BJ (cell line): ENCODE data around the gene CRHR1. TPM values are rescaled to one million over a fixed set of nuclear protein-coding genes. Genes with fewer than 3 reads are reported as not detected.

Experiments
- CTCF ChIA-PET: fragments of 350-600 bp; formaldehyde crosslinking; extraction: SDS; loops from one replicate; lab custom pipeline; 2021; ENCODE audit warnings: antibody characterized with exemption, inconsistent platforms; lab: Yijun Ruan, JAX
- POLR2A ChIA-PET: fragments of 300-600 bp; sonication (Branson Sonifier 250); formaldehyde crosslinking; extraction: SDS; loops from one replicate; lab custom pipeline; 2021; ENCODE audit warnings: antibody characterized with exemption; lab: Charles Lee
- DNase-seq: peaks from one replicate; pipeline ENCODE4 v3.0.0-alpha.2; 2011; ENCODE audit warnings: low read depth
- H3K27me3 ChIP-seq: 2 replicates; pipeline ENCODE4 v1.6.0; 2011; ENCODE audit warnings: low read length; ENCODE audit not compliant: control insufficient read depth, insufficient read depth
- H3K36me3 ChIP-seq: 2 replicates; pipeline ENCODE4 v1.5.1; 2011; ENCODE audit warnings: low read length; ENCODE audit not compliant: control insufficient read depth, insufficient read depth
- H3K4me3 ChIP-seq: 2 replicates; pipeline ENCODE4 v1.5.1; 2011; ENCODE audit warnings: low read depth, mild to moderate bottlenecking, control low read depth, low read length
- CTCF ChIP-seq: IDR thresholded peaks from 2 replicates; pipeline ENCODE4 v1.5.1; 2011; ENCODE audit warnings: low read depth, mild to moderate bottlenecking, control low read depth, inconsistent platforms, low read length, moderate library complexity; ENCODE audit not compliant: insufficient read depth
- polyA plus RNA-seq: library from polyadenylated mRNA; depleted of rRNA; stranded (reverse); fragments of >200 nt; gene quantifications from 2 replicates; pipeline ENCODE4 v1.2.3, GENCODE V29; 2011

The CRHR1 gene
- polyA plus RNA-seq, 1 experiment = not detected

- CTCF ChIA-PET = no interaction called here
- POLR2A ChIA-PET = no interaction called here
- Histone ChIP-seq H3K27me3 (peaks cover 28% of the 10 kb centered on the region), H3K4me3 (no peak overlapping the region), H3K36me3 (no peaks in the 10 kb centered on the region)
- TF ChIP-seq CTCF = no peak
- no peak for DNase-seq
Observed at GRCh38 chr17:45792995-45793755, 9.1 kb downstream of the CRHR1 start.

- no peak for TF ChIP-seq CTCF
- DNase-seq = no peak
- H3K4me3 ChIP-seq = no peak overlapping the region
- H3K36me3 ChIP-seq = no peaks in the 10 kb centered on the region
- POLR2A ChIA-PET = no interaction called here
- H3K27me3 ChIP-seq = peaks cover 26% of the 10 kb centered on the region
- CTCF ChIA-PET = interaction anchor here (0.5 kb wide), 1 partner anchor 152 kb away, joined by 3 read pairs; no protein-coding TSS in a partner anchor
Observed at GRCh38 chr17:45793999-45794540, 9.9 kb downstream of the CRHR1 start.

- ChIA-PET POLR2A (no interaction called here), CTCF (no interaction called here)
- peak; percentile 19; the same call in 1 of the 2 replicates for TF ChIP-seq CTCF
- Histone ChIP-seq H3K4me3 (no peak overlapping the region), H3K36me3 (no peaks in the 10 kb centered on the region), H3K27me3 (peaks cover 23% of the 10 kb centered on the region)
- DNase-seq = no peak
Observed at GRCh38 chr17:45794840-45795239, 10.7 kb downstream of the CRHR1 start.

- H3K36me3 ChIP-seq = no peaks in the 10 kb centered on the region
- ChIA-PET POLR2A (no interaction called here), CTCF (no interaction called here)
- H3K27me3 ChIP-seq = peaks cover 14% of the 10 kb centered on the region
- DNase-seq = no peak
- TF ChIP-seq CTCF = no peak
- H3K4me3 ChIP-seq = no peak overlapping the region
Observed at GRCh38 chr17:45800816-45801215, 16.7 kb downstream of the CRHR1 start.

GRCh38 chr17:45801421-45801820 lies 17.3 kb downstream of the CRHR1 start:
- ChIA-PET CTCF (interaction anchor here (1.9 kb wide), 1 partner anchor 161 kb away, joined by 5 read pairs; no protein-coding TSS in a partner anchor), POLR2A (no interaction called here)
- Histone ChIP-seq H3K36me3 (no peaks in the 10 kb centered on the region), H3K4me3 (no peak overlapping the region), H3K27me3 (peaks cover 12% of the 10 kb centered on the region)
- DNase-seq = no peak
- TF ChIP-seq CTCF = no peak
